Measurements from ENCODE around the gene CDK14. TPM values are rescaled to one million over a fixed set of nuclear protein-coding genes. Genes with fewer than 3 reads are reported as not detected.

The CDK14 gene
- total RNA-seq, 1 donor from 2014 or later: 1.6 TPM

DNA sequence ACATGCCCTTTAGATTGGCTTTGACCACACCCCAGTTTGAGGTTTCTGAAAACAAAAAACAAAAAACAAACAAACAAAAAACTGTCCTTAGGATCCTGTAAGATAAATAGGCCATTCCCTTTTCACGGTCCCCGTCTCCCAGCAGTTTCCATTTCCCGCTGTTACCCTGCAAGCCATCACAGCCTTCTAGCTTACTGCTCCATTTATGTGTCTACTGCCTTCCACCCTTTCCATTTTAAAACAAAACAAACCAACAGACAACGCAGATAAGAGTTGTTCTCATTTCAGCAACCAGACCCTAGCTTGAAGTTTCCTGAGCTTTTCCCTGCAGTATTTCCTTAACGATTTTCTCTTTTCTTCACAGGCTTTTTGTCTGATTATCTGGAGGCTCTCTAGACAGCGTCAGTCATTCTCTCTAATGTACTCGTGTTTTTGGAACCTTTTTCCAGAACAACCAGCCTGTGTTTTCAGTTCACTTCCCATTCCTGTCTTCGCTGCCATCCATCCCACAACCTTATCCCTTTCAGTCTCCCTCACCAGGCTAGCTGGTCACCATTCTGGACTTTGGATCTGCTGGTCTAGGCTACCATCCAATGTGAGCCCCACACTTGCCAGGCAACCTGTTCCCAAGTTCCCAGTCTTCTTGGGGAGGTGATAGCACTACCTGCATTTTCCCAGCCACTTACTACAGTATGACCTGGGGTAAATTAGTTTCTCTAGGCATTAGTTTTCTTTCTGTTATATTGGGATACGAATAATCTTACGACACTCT lies 350.8 kb downstream of the CDK14 start:
- intact Hi-C loops (cut with micrococcal nuclease): no loop called here
- Mint-ChIP-seq H3K27ac (no peak overlapping the region), H3K9me3 (no peaks in the 10 kb centered on the region), H3K36me3 (ENCODE audit: low read depth) (no peaks in the 10 kb centered on the region), H3K4me1 (ENCODE audit: low read depth) (no peaks in the 10 kb centered on the region), H3K27me3 (ENCODE audit: insufficient read depth) (no peaks in the 10 kb centered on the region), H3K4me3 (no peak overlapping the region)
- no peak for DNase-seq (ENCODE audit: low spot score)

DNA sequence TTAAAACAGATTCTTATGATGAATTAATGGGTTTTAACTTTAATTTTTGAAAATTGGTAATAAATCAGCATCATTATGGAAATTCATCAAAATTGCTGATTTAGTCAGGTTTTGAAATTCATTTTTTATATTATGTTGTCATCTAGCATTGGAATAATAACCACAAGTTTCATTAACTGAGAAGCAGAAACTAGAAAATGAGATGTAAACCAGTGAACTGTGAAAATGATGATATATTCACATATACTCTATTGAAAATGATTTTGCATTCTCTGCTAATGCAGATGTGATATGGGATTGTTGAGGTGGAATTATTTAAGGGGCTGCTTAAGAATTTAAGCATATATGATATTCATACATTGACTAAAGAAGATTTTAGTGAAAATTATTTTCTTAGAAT lies 352.0 kb downstream of the CDK14 start:
- Mint-ChIP-seq H3K36me3 (ENCODE audit: low read depth) (no peaks in the 10 kb centered on the region), H3K27ac (no peak overlapping the region), H3K9me3 (no peaks in the 10 kb centered on the region), H3K4me3 (no peak overlapping the region), H3K4me1 (ENCODE audit: low read depth) (no peaks in the 10 kb centered on the region), H3K27me3 (ENCODE audit: insufficient read depth) (no peaks in the 10 kb centered on the region)
- intact Hi-C loops (cut with micrococcal nuclease): no loop called here
- DNase-seq (ENCODE audit: low spot score): no peak

DNA sequence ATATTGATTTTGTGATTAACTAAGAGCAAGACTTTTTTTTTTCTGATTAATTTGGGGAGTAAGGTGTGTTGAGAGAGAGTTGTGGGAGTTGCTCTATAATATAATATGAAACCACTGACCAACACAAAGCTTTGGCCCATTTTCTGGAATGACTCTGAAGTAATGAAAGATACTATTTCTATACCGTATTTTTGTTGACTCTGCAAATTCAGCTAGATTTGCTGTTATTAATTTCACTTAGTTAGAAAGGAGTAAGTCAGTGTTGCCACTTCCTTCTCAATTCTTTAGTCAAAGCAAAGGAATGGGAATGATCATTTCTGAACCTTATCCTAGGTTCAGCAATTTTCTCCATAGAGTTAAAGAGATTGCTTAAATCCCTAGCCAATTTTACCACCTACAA lies 355.1 kb downstream of the CDK14 start:
- Mint-ChIP-seq H3K27ac (no peak overlapping the region), H3K4me1 (ENCODE audit: low read depth) (no peaks in the 10 kb centered on the region), H3K36me3 (ENCODE audit: low read depth) (no peaks in the 10 kb centered on the region), H3K9me3 (no peaks in the 10 kb centered on the region), H3K27me3 (ENCODE audit: insufficient read depth) (no peaks in the 10 kb centered on the region), H3K4me3 (no peak overlapping the region)
- intact Hi-C loops (cut with micrococcal nuclease): no loop called here
- DNase-seq (ENCODE audit: low spot score): no peak

DNA sequence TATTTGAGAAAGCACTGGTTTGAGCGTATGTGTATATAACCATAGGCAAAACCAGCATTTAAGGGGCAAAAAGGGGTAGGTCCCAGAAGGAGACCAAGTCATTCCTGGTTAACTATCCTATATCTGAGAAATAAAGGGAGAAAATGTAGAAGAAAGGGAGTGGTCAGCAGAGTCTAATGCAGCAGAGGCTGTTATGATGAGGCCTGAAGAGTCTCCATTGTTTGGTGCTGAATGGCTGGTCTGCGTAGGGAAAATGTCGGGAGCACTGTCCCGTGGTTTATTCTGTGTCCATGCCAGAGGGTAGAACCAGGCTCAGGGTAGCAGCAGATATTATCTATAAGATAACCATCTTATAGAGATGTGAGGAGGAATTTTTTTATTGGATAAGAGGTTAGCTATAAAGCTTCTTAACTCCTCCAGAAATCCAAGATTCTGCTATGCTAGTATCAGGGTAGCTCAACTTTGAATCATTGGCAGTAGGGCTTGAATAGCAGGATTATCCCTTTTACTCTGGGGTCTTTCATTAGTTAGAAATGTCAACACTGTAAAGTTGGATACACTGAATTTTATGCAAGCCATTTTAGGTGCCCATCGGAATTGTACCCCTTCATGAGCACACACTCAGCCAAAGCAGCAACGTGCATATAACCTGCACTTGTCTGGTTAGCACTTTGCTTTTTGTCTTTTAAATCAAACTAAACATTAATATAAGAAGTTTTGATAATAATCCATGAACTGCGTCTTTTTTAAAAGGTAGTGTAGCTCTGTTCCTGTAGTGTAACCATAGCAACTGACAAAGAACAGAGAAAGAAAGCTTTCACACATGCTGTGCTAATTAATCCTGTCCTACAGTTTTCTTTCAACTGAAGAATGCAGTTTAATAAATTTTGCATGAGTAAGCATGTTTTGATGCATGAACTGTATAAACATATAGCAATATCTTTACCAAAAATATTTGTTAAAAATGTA lies 356.1 kb downstream of the CDK14 start:
- Mint-ChIP-seq H3K36me3 (ENCODE audit: low read depth) (no peaks in the 10 kb centered on the region), H3K27ac (no peak overlapping the region), H3K4me1 (ENCODE audit: low read depth) (no peaks in the 10 kb centered on the region), H3K9me3 (no peaks in the 10 kb centered on the region), H3K4me3 (no peak overlapping the region), H3K27me3 (ENCODE audit: insufficient read depth) (no peaks in the 10 kb centered on the region)
- no peak for DNase-seq (ENCODE audit: low spot score)
- intact Hi-C loops (cut with micrococcal nuclease): no loop called here

- Mint-ChIP-seq H3K4me3 (no peak overlapping the region), H3K27ac (no peak overlapping the region), H3K9me3 (no peaks in the 10 kb centered on the region), H3K27me3 (ENCODE audit: insufficient read depth) (no peaks in the 10 kb centered on the region), H3K4me1 (ENCODE audit: low read depth) (no peaks in the 10 kb centered on the region), H3K36me3 (ENCODE audit: low read depth) (no peaks in the 10 kb centered on the region)
- no peak for DNase-seq (ENCODE audit: low spot score)
- intact Hi-C loops (cut with micrococcal nuclease): no loop called here
Measured at GRCh38 chr7:90955641-90956207, 359.6 kb downstream of the CDK14 start.

GRCh38 chr7:90957883-90958282 lies 361.8 kb downstream of the CDK14 start:
- intact Hi-C loops (cut with micrococcal nuclease): no loop called here
- no peak overlapping the region for H3K27ac Mint-ChIP-seq
- no peaks in the 10 kb centered on the region for H3K27me3 Mint-ChIP-seq (ENCODE audit: insufficient read depth)
- no peaks in the 10 kb centered on the region for H3K36me3 Mint-ChIP-seq (ENCODE audit: low read depth)
- DNase-seq (ENCODE audit: low spot score): no peak
- H3K4me1 Mint-ChIP-seq (ENCODE audit: low read depth): no peaks in the 10 kb centered on the region
- no peaks in the 10 kb centered on the region for H3K9me3 Mint-ChIP-seq
- no peak overlapping the region for H3K4me3 Mint-ChIP-seq

DNA sequence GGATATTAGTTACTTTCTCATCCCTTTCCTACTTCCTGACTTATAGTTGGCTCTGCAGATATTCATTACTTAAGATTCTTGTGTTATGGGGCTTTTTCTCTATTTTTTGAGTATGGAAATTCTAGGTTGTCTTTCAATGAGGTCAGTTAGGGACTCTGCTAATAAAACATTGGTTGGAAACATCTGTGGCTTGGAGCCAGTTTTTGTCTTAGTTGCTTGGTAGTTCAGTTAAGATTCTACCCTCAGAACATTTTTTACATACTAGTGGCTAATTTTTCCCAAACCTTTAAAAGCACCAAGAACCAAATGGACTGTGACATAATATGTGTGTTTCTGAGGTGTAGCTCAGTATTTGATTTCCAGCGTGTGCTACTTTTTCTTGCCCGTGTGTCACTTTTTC lies 362.5 kb downstream of the CDK14 start:
- no peaks in the 10 kb centered on the region for H3K9me3 Mint-ChIP-seq
- no peaks in the 10 kb centered on the region for H3K27me3 Mint-ChIP-seq (ENCODE audit: insufficient read depth)
- H3K36me3 Mint-ChIP-seq (ENCODE audit: low read depth): no peaks in the 10 kb centered on the region
- intact Hi-C loops (cut with micrococcal nuclease): no loop called here
- no peak for DNase-seq (ENCODE audit: low spot score)
- H3K4me1 Mint-ChIP-seq (ENCODE audit: low read depth): no peaks in the 10 kb centered on the region
- no peak overlapping the region for H3K27ac Mint-ChIP-seq
- no peak overlapping the region for H3K4me3 Mint-ChIP-seq

DNA sequence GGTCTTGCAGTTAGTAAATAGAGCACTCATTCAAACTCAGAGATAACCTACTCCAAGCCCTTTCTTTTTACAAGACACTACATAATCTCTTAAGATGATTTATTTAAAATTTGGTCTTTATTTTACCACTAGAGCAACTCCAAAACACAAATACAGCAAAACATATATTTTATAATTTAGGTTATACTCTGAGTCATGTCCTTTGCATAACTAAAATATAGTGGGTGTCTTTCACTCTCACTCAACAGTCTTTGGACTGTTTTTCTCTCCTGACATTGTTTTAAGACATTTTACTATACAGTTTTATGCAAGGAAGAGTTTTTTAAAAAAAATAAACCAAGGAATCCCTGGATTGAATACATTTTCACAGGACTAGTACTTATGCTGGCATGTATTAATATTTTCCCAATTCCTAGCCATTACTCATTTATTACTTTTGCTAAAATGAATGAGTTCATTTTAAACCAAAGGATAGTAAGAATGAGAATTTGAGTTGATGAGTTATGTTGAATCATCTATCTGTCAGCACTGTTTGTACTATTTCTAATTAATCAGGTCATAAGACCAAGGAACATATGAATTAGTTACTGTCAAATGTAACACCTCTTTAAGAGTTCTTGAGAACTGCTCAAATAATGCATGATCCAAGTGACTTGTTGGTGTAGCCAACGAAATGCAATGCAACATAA lies 365.1 kb downstream of the CDK14 start:
- H3K4me3 Mint-ChIP-seq: no peak overlapping the region
- no peaks in the 10 kb centered on the region for H3K9me3 Mint-ChIP-seq
- H3K4me1 Mint-ChIP-seq (ENCODE audit: low read depth): no peaks in the 10 kb centered on the region
- intact Hi-C loops (cut with micrococcal nuclease): no loop called here
- H3K27me3 Mint-ChIP-seq (ENCODE audit: insufficient read depth): no peaks in the 10 kb centered on the region
- DNase-seq (ENCODE audit: low spot score): no peak
- H3K27ac Mint-ChIP-seq: no peak overlapping the region
- no peaks in the 10 kb centered on the region for H3K36me3 Mint-ChIP-seq (ENCODE audit: low read depth)

DNA sequence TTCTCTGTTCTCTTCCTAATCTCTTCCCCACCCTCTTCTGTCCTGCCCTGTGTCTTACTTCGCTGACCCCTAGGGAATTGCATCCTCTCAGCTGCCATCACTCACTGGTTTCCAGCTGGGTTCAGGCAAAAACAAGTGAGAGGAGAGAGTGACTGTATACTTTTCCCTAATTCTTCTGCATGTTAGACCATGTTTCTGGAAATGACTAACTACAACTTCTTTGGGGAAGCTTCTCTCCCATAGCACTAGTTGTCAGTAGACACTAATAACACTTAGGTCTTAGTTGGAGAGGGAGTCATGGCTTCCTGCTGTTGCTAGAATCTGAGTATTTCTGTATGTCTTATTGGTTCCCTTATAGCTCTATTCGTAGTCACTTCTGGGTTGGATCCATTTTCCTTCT lies 369.1 kb downstream of the CDK14 start:
- Mint-ChIP-seq H3K27me3 (ENCODE audit: insufficient read depth) (no peaks in the 10 kb centered on the region), H3K4me3 (no peak overlapping the region), H3K27ac (no peak overlapping the region), H3K36me3 (ENCODE audit: low read depth) (no peaks in the 10 kb centered on the region), H3K9me3 (no peaks in the 10 kb centered on the region), H3K4me1 (ENCODE audit: low read depth) (no peaks in the 10 kb centered on the region)
- no peak for DNase-seq (ENCODE audit: low spot score)
- intact Hi-C loops (cut with micrococcal nuclease): no loop called here

DNA sequence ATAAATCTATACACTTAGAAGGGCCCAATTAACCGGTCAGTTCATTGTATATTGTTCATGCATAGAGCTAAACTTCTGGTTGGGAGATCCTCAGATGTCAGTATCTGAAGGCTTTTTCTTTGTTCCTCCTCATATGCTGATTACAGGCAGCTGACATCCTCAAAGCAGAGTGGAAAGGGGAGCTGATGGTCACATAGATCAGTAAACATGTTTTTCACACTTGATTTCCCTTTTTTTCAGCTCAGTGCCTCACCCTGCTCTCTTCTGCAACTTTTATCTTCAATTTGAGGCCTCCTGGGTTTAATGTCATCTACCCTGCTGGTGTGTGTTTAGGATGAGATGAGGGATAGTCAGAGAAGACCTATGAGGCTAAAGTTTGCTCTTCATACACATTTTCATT lies 370.2 kb downstream of the CDK14 start:
- H3K4me3 Mint-ChIP-seq: no peak overlapping the region
- DNase-seq (ENCODE audit: low spot score): no peak
- H3K27me3 Mint-ChIP-seq (ENCODE audit: insufficient read depth): no peaks in the 10 kb centered on the region
- no peak overlapping the region for H3K27ac Mint-ChIP-seq
- H3K4me1 Mint-ChIP-seq (ENCODE audit: low read depth): no peaks in the 10 kb centered on the region
- no peaks in the 10 kb centered on the region for H3K36me3 Mint-ChIP-seq (ENCODE audit: low read depth)
- intact Hi-C loops (cut with micrococcal nuclease): no loop called here
- H3K9me3 Mint-ChIP-seq: no peaks in the 10 kb centered on the region

- no peak for DNase-seq (ENCODE audit: low spot score)
- intact Hi-C loops (cut with micrococcal nuclease): no loop called here
- Mint-ChIP-seq H3K27me3 (ENCODE audit: insufficient read depth) (no peaks in the 10 kb centered on the region), H3K9me3 (no peaks in the 10 kb centered on the region), H3K4me1 (ENCODE audit: low read depth) (no peaks in the 10 kb centered on the region), H3K36me3 (ENCODE audit: low read depth) (no peaks in the 10 kb centered on the region), H3K27ac (no peak overlapping the region), H3K4me3 (no peak overlapping the region)
Measured at GRCh38 chr7:90968871-90969270, 372.8 kb downstream of the CDK14 start.

DNA sequence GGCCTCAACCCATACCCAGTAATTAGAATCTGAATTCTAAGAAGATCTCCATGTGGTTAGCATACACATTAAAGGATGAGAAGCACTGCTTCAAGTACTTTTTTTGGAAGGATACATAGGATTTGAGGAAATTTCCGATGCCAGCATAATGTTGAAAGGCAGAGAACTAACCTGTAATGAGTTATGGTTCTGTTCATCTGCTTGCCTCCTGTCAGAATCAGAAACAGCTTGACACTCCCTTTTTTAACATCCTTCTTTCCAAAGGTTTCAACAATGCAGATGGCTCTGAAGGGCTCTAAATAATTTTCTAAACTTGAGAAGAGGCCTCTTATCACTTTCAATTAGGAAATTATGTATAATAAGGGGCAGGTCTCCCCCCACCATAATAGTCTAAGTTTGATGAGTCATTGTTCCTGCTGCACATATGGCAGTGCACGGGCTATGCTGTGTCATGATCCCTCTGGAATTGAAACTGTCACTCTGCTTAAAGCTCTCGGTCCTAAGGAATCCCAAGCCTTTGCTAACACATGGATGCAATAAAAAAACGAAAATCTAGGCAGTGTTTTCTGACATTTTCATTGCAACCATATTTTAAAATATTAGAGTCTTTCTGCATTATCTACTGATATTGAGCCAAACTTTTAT lies 376.9 kb downstream of the CDK14 start:
- H3K4me3 Mint-ChIP-seq: no peak overlapping the region
- peaks cover 7% of the 10 kb centered on the region for H3K9me3 Mint-ChIP-seq
- intact Hi-C loops (cut with micrococcal nuclease): no loop called here
- no peak overlapping the region for H3K27ac Mint-ChIP-seq
- no peak for DNase-seq (ENCODE audit: low spot score)
- H3K4me1 Mint-ChIP-seq (ENCODE audit: low read depth): no peaks in the 10 kb centered on the region
- H3K27me3 Mint-ChIP-seq (ENCODE audit: insufficient read depth): peaks cover 2% of the 10 kb centered on the region
- no peaks in the 10 kb centered on the region for H3K36me3 Mint-ChIP-seq (ENCODE audit: low read depth)

Data from activated T-helper 1 cell treated with anti-CD3 and anti-CD28 coated beads, Interleukin-12 subunit alpha, Interleukin-12 subunit beta, Interleukin-2, Interleukin-4 antibody, amounts not matched to agents 30 ng/mL and 10 ng/mL and 1 ng/mL, durations not matched to agents 14 hours and 24 hours and 36 hours (primary cell).